Esophagus muscularis mucosa (tissue), 4 donors: Measurements from ENCODE around the gene PGM2L1.

Experiments used
- CTCF ChIP-seq, 3 experiments: fragments of 200-600 bp in 2 of 3; fragments of 450-650 bp in 1 of 3; sonication (generic) in 2 of 3; IDR thresholded peaks; one replicate each; pipeline ENCODE4 v1.5.1; 2017 to 2019; ENCODE audit warnings: antibody characterized with exemption in 3 of 3, mild to moderate bottlenecking in 2 of 3, moderate library complexity in 1 of 3
- EP300 ChIP-seq: sonication (generic); formaldehyde crosslinking; IDR thresholded peaks from one replicate; pipeline ENCODE4 v1.6.1; 2017; ENCODE audit warnings: antibody characterized with exemption
- POLR2A ChIP-seq: fragments of 450-650 bp; IDR thresholded peaks from one replicate; pipeline ENCODE4 v1.6.1; 2017; ENCODE audit warnings: antibody characterized with exemption, moderate library complexity, mild to moderate bottlenecking, low read depth

DNA sequence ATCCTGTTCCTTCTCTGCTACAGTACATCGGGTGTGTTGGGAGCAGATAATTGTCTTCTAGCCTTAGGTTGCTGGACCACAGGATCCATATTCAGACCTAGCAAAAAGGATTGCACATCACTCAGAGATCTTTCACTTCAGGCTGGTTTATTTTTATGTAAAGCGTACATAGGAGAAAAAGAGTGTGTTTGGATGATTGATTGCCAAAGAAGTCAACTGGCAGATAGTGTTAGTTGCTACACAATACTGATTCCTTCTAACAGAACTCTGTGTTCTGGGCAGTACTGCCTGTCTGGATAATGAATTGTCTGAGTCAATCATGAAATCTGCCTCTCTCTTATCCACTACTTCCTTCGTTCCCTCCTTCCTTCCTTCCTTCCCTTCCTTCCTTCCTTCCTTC is 31.0 kb upstream of the PGM2L1 start:
- TF ChIP-seq CTCF (IDR thresholded peaks at IDR 0.05) (no peak), EP300 (no peak), POLR2A (no peak)
